ENCODE results near the gene TTC34.

GRCh38 chr1:2824999-2825398, 23.5 kb upstream of the TTC34 start:
- TF ChIP-seq CTCF (IDR thresholded peaks at IDR 0.05): no peak
- no peak for TF ChIP-seq POLR2A (IDR thresholded peaks at IDR 0.05)

Measured in gastroesophageal sphincter (tissue), 3 donors.